Retinal pigment epithelial cell (primary cell): Measurements from ENCODE around the gene TBL1X.

ENCODE experiments used
- DNase-seq: peaks from one replicate; pipeline ENCODE4 v3.0.0-alpha.2; 2010; ENCODE audit warnings: low read depth
- H3K4me3 ChIP-seq: 2 replicates; pipeline ENCODE4 v1.5.1; 2011; ENCODE audit warnings: mild to moderate bottlenecking, low read length, control low read depth, moderate library complexity
- TF ChIP-seq, protein P1 (sequence below): conservative IDR thresholded peaks from 2 replicates; pipeline ENCODE4 v1.5.1; 2011; ENCODE audit warnings: low read depth, low read length, control low read depth, inconsistent platforms

The TBL1X gene

DNA sequence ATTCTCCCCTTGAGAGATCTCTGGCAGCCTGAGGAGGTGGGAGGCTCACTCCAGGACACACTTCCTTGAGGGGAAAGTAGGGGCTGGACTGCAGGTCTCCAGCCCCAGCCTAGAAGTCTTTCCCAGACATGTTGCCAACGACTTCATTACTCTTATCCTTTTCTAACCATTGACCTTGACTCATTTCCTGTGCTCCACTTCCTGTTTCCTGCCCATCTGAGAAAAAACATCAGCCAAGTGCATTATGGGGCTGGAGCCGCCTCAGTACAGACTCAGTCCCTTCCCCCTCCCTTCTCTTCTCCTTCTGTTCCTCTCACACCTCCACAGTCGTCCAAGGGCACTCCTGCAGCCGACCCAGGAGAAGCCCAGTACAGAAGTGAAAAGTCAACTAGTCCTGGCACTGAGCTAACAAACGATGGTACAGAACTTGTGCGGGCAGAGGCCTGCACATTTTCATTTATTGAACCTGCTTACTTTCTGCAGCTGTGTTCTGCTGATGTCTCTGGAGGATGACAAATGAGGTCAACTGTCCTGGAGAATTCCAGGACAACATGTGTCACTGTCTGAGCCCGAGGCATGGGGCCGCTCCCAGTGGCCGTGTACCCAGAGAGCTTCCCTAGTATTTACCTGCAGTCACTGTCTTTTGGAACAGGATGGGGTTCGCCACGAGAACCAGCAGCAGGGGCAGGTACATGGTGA is 280.7 kb downstream of the TBL1X start:
- no peak for DNase-seq
- TF ChIP-seq, protein P1, sequence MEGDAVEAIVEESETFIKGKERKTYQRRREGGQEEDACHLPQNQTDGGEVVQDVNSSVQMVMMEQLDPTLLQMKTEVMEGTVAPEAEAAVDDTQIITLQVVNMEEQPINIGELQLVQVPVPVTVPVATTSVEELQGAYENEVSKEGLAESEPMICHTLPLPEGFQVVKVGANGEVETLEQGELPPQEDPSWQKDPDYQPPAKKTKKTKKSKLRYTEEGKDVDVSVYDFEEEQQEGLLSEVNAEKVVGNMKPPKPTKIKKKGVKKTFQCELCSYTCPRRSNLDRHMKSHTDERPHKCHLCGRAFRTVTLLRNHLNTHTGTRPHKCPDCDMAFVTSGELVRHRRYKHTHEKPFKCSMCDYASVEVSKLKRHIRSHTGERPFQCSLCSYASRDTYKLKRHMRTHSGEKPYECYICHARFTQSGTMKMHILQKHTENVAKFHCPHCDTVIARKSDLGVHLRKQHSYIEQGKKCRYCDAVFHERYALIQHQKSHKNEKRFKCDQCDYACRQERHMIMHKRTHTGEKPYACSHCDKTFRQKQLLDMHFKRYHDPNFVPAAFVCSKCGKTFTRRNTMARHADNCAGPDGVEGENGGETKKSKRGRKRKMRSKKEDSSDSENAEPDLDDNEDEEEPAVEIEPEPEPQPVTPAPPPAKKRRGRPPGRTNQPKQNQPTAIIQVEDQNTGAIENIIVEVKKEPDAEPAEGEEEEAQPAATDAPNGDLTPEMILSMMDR, result no peak
- H3K4me3 ChIP-seq, result no peak overlapping the region

DNA sequence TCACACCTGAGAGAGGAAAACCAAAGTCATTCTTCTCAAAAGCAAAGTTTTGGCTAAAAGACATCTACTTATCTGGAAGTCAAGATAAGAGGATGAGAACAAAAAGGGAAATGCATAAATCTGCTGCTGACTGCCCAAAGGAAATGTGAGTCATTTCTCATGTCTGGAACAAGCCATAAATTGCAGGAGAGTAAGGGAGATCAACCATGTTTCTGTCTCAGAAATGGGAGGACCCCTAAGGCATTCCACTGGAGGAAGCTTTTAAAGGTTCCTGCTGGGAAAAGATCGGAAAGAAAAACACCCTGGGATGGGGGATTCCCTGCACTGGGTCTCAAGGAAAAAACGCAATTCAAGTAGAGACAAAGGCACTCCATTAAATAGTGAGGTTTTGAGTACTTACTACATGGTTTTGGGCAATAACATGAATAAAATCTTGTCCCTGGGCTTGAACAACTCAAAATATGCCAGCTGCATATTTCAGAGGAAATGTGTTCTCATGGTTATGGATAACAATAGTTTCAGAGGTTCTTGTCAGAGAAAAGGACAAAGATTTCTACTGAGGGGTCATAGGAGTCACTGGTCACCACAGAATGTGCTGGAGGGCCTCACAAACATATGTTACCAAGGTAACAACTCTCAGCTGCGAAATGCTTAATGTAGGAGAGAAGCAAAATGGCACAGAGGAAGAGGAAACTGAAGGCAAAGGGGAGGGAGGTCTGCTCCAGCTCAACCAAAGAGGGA is 281.5 kb downstream of the TBL1X start:
- no peak overlapping the region for H3K4me3 ChIP-seq
- DNase-seq, result no peak
- TF ChIP-seq, protein P1, result no peak

DNA sequence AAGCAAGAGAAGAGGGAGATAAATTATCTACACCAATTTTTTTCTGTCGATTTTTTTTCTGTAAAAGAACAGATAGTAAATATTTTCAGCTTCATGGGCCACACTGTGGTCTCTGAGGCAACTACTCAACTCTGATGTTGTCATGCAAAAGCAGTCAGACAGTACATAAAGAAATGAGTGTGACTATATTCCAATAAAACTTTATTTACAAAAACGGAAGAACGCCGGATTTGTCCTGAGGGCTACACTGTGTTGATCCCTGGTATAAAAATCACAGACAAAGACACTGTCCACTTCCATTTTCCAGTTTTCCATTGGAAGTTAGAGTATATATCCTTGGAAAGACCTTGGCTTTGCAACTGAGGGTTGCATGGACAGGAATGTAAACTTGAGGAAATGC is 282.8 kb downstream of the TBL1X start:
- no peak overlapping the region for H3K4me3 ChIP-seq
- TF ChIP-seq, protein P1, result no peak
- no peak for DNase-seq

DNA sequence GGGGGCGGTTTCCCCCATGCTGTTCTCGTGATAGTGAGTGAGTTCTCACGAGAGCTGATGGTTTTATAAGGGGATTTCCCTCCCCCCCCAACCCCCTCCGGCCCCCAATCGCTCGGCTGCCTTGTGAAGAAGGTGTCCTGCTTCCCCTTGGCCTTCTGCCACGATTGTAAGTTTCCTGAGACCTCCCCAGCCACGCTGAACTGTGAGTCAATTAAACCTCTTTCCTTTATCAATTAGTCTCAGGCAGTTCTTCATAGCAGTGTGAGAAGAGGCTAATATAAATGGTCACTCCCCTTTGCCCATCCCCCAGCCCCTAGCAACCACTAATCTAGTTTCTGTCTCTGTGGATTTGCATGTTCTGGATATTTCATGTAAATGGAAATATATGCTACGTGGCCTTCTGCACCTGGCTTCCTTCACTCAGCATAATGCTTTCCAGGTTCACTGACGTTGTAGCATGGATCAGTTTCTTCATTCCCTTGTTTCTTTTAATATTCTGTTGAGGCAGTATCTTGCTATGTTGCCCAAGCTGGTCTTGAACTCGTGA is 284.4 kb downstream of the TBL1X start:
- H3K4me3 ChIP-seq, result no peak overlapping the region
- no peak for DNase-seq
- TF ChIP-seq, protein P1, result no peak

DNA sequence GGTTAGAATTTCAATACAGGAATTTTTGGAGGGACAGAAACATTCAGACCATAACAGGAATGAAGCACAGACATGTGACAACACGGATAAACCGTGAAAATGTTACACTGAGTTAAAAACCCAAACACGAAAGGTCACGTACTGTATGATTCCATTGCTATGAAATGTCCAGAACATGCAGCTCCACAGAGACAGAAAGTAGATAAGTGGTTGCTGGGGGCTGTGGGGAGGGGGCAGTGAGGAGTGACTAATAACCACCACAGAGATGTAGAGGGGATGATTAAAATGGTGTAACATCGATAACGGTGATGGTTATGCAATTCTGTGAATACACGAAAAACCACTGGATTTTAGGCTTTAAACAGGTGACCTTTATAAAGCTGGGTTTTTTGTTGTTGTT is 292.5 kb downstream of the TBL1X start:
- no peak for DNase-seq
- no peak overlapping the region for H3K4me3 ChIP-seq
- TF ChIP-seq, protein P1, result no peak

DNA sequence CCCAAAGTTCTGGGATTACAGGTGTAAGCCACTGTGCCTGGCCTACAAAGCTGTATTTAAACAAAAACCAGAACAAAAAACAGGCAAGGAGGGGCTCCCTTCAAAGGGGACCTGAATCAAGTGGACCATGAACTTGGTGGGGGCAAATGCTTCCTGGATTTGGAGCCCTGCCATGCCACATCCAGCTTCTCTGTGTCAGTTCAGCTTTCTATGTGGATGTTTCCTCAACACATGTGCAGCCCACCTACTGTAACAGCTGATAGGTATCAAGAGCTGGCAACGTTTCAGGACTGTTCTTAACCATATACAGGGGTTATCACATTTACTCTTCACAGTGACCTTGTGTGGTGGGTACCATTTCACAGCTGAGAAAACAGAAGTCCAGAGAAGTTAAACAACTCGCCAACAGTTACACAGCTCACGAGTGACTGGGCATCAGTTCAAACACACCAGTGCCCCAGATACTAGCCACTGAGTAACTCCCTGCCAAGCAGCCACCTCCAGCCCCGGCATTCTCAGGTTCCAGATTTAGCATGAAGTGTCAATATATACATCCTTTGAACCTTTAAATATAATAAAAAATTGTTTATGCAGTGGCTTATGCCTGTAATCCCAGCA is 293.3 kb downstream of the TBL1X start:
- no peak overlapping the region for H3K4me3 ChIP-seq
- no peak for DNase-seq
- TF ChIP-seq, protein P1, result no peak
